Activated CD4-positive, alpha-beta T cell treated with anti-CD3 and anti-CD28 coated beads, Interleukin-2, amount 50 U/mL, for 1 hour (primary cell): ENCODE results near the gene PRKCA.
"Not testable (repeated sequence)": the region's sequence is repeated elsewhere in the genome, so short reads cannot be mapped to it uniquely, and the experiment has no call there.

ENCODE experiments used
- DNase-seq: peaks from one replicate; pipeline ENCODE4 v3.0.0-alpha.2; 2020

Gene PRKCA

GRCh38 chr17:66702106-66702936, 399.9 kb downstream of the PRKCA start:
- DNase-seq, result no peak

- no peak for DNase-seq
Observed at GRCh38 chr17:66704858-66705520, 402.6 kb downstream of the PRKCA start.

- no peak for DNase-seq
Observed at GRCh38 chr17:66706851-66707450, 404.5 kb downstream of the PRKCA start.

GRCh38 chr17:66711401-66711800, 409.0 kb downstream of the PRKCA start:
- no peak for DNase-seq

GRCh38 chr17:66711881-66712321, 409.5 kb downstream of the PRKCA start:
- DNase-seq, result no peak

- no peak for DNase-seq
Observed at GRCh38 chr17:66712453-66712852, 410.0 kb downstream of the PRKCA start.

GRCh38 chr17:66713021-66713532, 410.7 kb downstream of the PRKCA start:
- not testable (repeated sequence) for DNase-seq

- no peak for DNase-seq
Observed at GRCh38 chr17:66713533-66714042, 411.2 kb downstream of the PRKCA start.

- DNase-seq, result no peak
Observed at GRCh38 chr17:66714046-66715023, 411.9 kb downstream of the PRKCA start.

GRCh38 chr17:66715076-66715675, 412.8 kb downstream of the PRKCA start:
- DNase-seq, result no peak

GRCh38 chr17:66715745-66716156, 413.3 kb downstream of the PRKCA start:
- DNase-seq, result no peak

GRCh38 chr17:66716236-66717026, 414.0 kb downstream of the PRKCA start:
- no peak for DNase-seq

- no peak for DNase-seq
Observed at GRCh38 chr17:66717641-66718058, 415.2 kb downstream of the PRKCA start.

- DNase-seq, result no peak
Observed at GRCh38 chr17:66720027-66720426, 417.6 kb downstream of the PRKCA start.

GRCh38 chr17:66720567-66720966, 418.2 kb downstream of the PRKCA start:
- no peak for DNase-seq

GRCh38 chr17:66722341-66722740, 419.9 kb downstream of the PRKCA start:
- no peak for DNase-seq

GRCh38 chr17:66724581-66725341, 422.3 kb downstream of the PRKCA start:
- no peak for DNase-seq

GRCh38 chr17:66725438-66725837, 423.0 kb downstream of the PRKCA start:
- not testable (repeated sequence) for DNase-seq

- no peak for DNase-seq
Observed at GRCh38 chr17:66725956-66726355, 423.5 kb downstream of the PRKCA start.

- DNase-seq, result no peak
Observed at GRCh38 chr17:66726371-66726770, 424.0 kb downstream of the PRKCA start.
